Panc1 (cell line): Measurements from ENCODE around the gene C14orf132. TPM values are rescaled to one million over a fixed set of nuclear protein-coding genes. Genes with fewer than 3 reads are reported as not detected.

Experiments used
- ATAC-seq: fragments of 200-7000 bp; cut with Tn5 transposase; 2 replicates; pipeline ENCODE4 v1.9.1; 2020; ENCODE audit warnings: mild to moderate bottlenecking, moderate library complexity
- BruUV-seq: library from RNA; stranded (reverse); fragments of 400-500 nt; replicated peaks from 2 replicates; lab custom pipeline; 2021; lab: Mats Ljungman, UMichigan
- CTCF ChIA-PET: fragments of 300-600 bp; sonication (Branson Sonifier 250); formaldehyde crosslinking; loops from one replicate; lab custom pipeline; 2022; ENCODE audit warnings: antibody characterized with exemption; lab: Charles Lee
- POLR2A ChIA-PET: fragments of 300-600 bp; sonication (Branson Sonifier 250); formaldehyde crosslinking; loops from one replicate; lab custom pipeline; 2022; ENCODE audit warnings: antibody characterized with exemption; lab: Charles Lee
- DNase-seq: peaks from one replicate; pipeline ENCODE4 v3.0.0-alpha.2; 2010; ENCODE audit warnings: low read depth, low spot score
- H3K27ac ChIP-seq: 2 replicates; pipeline ENCODE4 v1.5.1; 2011; ENCODE audit warnings: mild to moderate bottlenecking, low read length, inconsistent platforms
- H3K27me3 ChIP-seq: fragments of 200-500 bp; sonication (Bioruptor generic); 2 replicates; pipeline ENCODE4 v1.6.0; 2014; ENCODE audit warnings: low read length, inconsistent platforms; ENCODE audit not compliant: control insufficient read depth, insufficient read depth
- H3K36me3 ChIP-seq: fragments of 200-500 bp; sonication (Bioruptor generic); 2 replicates; pipeline ENCODE4 v1.5.1; 2014; ENCODE audit warnings: inconsistent platforms, mild to moderate bottlenecking, low read length, moderate library complexity; ENCODE audit not compliant: control insufficient read depth, insufficient read depth
- H3K4me1 ChIP-seq: 2 replicates; pipeline ENCODE4 v1.5.1; 2011; ENCODE audit warnings: inconsistent platforms, mild to moderate bottlenecking, low read length, moderate library complexity; ENCODE audit not compliant: control insufficient read depth, insufficient read depth
- H3K4me3 ChIP-seq, 2 experiments: 2 replicates each; pipeline ENCODE4 v1.5.1; 2011 to 2012; ENCODE audit warnings: low read depth in 2 of 2, low read length in 2 of 2, mild to moderate bottlenecking in 2 of 2, inconsistent platforms in 1 of 2, moderate library complexity in 1 of 2
- H3K9me3 ChIP-seq: fragments of 200-500 bp; sonication (Bioruptor generic); 2 replicates; pipeline ENCODE4 v1.5.1; 2014; ENCODE audit warnings: low read depth, mild to moderate bottlenecking, inconsistent platforms, low read length, moderate library complexity; ENCODE audit not compliant: control insufficient read depth, insufficient read depth
- POLR2AphosphoS5 ChIP-seq: IDR thresholded peaks from 2 replicates; pipeline ENCODE4 v1.6.1; 2012; ENCODE audit warnings: mild to moderate bottlenecking, low read depth, low read length, moderate library complexity
- REST ChIP-seq, 2 experiments: IDR thresholded peaks; 2 replicates each; pipeline ENCODE4 v1.6.1; 2011 to 2012; ENCODE audit warnings: low read depth in 2 of 2, control low read depth in 1 of 2, low read length in 1 of 2, mild to moderate bottlenecking in 1 of 2, moderate library complexity in 1 of 2; ENCODE audit not compliant: insufficient read depth in 1 of 2
- SIN3A ChIP-seq: IDR thresholded peaks from 2 replicates; pipeline ENCODE4 v1.6.1; 2012; ENCODE audit warnings: low read depth, mild to moderate bottlenecking, low read length, moderate library complexity, borderline replicate concordance; ENCODE audit not compliant: insufficient read depth
- TCF7L2 ChIP-seq: IDR thresholded peaks from 2 replicates; pipeline ENCODE4 v1.6.1; 2011; ENCODE audit warnings: mild to moderate bottlenecking, low read depth, low read length, inconsistent platforms
- in situ Hi-C: cut with HindIII; loops from 2 replicates; pipeline ENCODE4 v1.10.0; 2016; ENCODE audit warnings: low sequenced_read_pairs, low pct_unique_long_range_greater_than_20kb
- intact Hi-C: fragments of 100-400 bp; cut with micrococcal nuclease; formaldehyde crosslinking; loops from one replicate; pipeline ENCODE4 v1.10.0; 2022; ENCODE audit not compliant: unreplicated experiment
- total RNA-seq: library from RNA; stranded (reverse); gene quantifications from one replicate; pipeline ENCODE4 v1.2.1, GENCODE V29; 2021; ENCODE audit not compliant: unreplicated experiment
- TF ChIP-seq, protein P1 (sequence below): fragments of 450-650 bp; IDR thresholded peaks from 2 replicates; pipeline ENCODE4 v1.5.1; 2017; ENCODE audit warnings: mild to moderate bottlenecking

C14orf132 gene
- total RNA-seq, 1 experiment from 2014 or later: 23.0 TPM

GRCh38 chr14:96056509-96057422 is 17.6 kb downstream of the C14orf132 start:
- no TSS peak for BruUV-seq
- TF ChIP-seq, protein P1, sequence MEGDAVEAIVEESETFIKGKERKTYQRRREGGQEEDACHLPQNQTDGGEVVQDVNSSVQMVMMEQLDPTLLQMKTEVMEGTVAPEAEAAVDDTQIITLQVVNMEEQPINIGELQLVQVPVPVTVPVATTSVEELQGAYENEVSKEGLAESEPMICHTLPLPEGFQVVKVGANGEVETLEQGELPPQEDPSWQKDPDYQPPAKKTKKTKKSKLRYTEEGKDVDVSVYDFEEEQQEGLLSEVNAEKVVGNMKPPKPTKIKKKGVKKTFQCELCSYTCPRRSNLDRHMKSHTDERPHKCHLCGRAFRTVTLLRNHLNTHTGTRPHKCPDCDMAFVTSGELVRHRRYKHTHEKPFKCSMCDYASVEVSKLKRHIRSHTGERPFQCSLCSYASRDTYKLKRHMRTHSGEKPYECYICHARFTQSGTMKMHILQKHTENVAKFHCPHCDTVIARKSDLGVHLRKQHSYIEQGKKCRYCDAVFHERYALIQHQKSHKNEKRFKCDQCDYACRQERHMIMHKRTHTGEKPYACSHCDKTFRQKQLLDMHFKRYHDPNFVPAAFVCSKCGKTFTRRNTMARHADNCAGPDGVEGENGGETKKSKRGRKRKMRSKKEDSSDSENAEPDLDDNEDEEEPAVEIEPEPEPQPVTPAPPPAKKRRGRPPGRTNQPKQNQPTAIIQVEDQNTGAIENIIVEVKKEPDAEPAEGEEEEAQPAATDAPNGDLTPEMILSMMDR: no peak; the same call in 1 of the 2 replicates
- no peak for TF ChIP-seq TCF7L2
- TF ChIP-seq SIN3A: no peak
- TF ChIP-seq REST (IDR thresholded peaks at IDR 0.05; ENCODE audit: insufficient read depth in 1 of 2, low read depth in 2 of 2, low read length in 1 of 2): no peak
- no peak for TF ChIP-seq POLR2AphosphoS5
- H3K4me3 ChIP-seq: no peak overlapping the region
- ATAC-seq (no peak), DNase-seq (no peak)
- no peaks in the 10 kb centered on the region for H3K9me3 ChIP-seq
- no peaks in the 10 kb centered on the region for H3K36me3 ChIP-seq
- ChIA-PET CTCF (interaction anchor here (0.8 kb wide), 1 partner anchor 42 kb away, joined by 3 read pairs; no protein-coding TSS in a partner anchor), POLR2A (no interaction called here)
- H3K4me1 ChIP-seq: no peaks in the 10 kb centered on the region; the same call in 1 of the 2 replicates
- H3K27me3 ChIP-seq: no peaks in the 10 kb centered on the region
- in situ Hi-C loops: no loop called here
- intact Hi-C loops: no loop called here
- H3K27ac ChIP-seq: no peak overlapping the region

GRCh38 chr14:96057738-96058137 is 18.6 kb downstream of the C14orf132 start:
- H3K9me3 ChIP-seq: no peaks in the 10 kb centered on the region
- H3K27ac ChIP-seq: no peak overlapping the region
- no peaks in the 10 kb centered on the region for H3K36me3 ChIP-seq
- H3K4me3 ChIP-seq: no peak overlapping the region
- DNase-seq (no peak), ATAC-seq (no peak)
- intact Hi-C loops (no loop called here), in situ Hi-C loops (no loop called here)
- POLR2A ChIA-PET: no interaction called here
- no peaks in the 10 kb centered on the region; the same call in 1 of the 2 replicates for H3K4me1 ChIP-seq
- H3K27me3 ChIP-seq: no peaks in the 10 kb centered on the region
- TF ChIP-seq SIN3A (no peak), POLR2AphosphoS5 (no peak), REST (IDR thresholded peaks at IDR 0.05; ENCODE audit: insufficient read depth in 1 of 2, low read depth in 2 of 2, low read length in 1 of 2) (no peak), TCF7L2 (no peak)
- TF ChIP-seq, protein P1: no peak
- CTCF ChIA-PET: no interaction called here
- BruUV-seq: no TSS peak
